M059J (cell line): ENCODE data around the gene TPBG. TPM values are rescaled to one million over a fixed set of nuclear protein-coding genes. Genes with fewer than 3 reads are reported as not detected.
A peak's percentile ranks its signal among the peaks of the same experiment; 100 is the strongest.
"Not testable (repeated sequence)": the region's sequence is repeated elsewhere in the genome, so short reads cannot be mapped to it uniquely, and the experiment has no call there.

ENCODE experiments used
- DNase-seq: peaks from one replicate; pipeline ENCODE4 v3.0.0-alpha.2; 2012; ENCODE audit warnings: low read depth
- total RNA-seq: library from RNA; depleted of rRNA; stranded (reverse); fragments of >200 nt; shearing (Covaris generic); gene quantifications from 2 replicates; pipeline ENCODE4 v1.2.3, GENCODE V29; 2014; rRNA removed

TPBG gene
- total RNA-seq, 1 experiment from 2014 or later, result 46.8 TPM

DNA sequence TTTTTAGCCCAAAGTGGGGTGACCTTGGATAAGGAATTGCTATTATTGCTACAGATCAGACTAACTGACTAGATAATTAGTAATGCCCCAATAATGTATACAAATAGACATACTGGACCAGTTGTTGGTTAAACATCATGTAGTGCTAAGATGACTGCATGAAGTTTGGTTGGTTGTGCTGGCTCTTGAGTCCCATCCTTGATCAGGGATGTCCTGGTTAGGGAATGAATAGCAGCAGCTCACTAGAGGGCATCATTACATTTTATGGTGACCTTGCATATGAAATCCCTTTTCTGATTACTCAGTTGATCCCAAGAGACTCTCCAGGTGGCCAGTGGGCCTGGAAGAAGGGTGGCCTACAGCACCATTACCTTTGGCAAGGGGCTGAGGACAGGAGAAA, 10.9 kb downstream of the TPBG start:
- DNase-seq, result no peak

DNA sequence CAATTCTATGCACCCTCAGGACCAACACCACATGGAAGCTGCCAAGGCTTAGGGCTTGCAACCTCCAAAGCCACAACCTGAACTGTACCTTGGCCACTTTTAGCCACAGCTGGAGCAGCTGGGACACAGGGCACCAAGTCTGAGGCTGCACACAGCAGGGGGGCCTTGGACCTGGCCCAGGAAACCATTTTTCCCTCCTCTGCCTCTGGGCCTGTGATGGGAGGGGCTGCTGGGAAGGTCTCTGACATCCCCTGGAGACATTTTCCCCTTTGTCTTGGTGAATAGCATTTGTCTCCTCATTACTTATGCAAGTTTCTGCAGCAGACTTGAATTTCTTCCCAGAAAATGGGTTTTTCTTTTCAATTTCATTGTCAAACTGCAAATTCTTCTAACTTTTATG, 13.0 kb downstream of the TPBG start:
- no peak for DNase-seq

DNA sequence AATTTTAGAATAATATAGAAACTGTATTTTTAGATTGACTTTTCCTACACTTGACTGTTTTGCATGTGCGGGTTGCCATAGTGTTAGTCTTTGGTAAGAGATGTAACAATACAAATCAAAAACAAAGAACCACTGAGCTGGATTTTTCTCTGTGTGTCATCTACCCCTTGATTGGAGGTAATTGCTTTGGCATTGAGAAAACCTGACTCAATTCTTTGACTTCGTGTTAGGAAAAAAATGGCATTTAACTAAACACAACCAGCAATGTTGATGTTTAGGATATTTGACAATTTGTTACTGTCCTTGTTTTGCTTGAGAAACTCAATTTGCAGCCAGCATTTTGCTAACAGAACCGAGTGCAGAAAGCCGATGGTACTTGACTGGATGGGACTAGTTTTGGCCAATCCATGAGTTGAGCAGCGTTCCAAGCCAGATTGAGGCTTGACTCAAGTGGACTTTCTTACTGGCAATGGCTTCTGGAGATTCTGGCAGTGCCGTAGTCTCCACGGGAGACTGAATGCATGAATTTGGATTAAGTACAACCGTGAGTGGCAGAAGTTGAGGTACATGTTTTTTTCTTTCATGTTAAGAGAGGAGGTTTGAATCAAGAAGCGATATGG, 17.1 kb downstream of the TPBG start:
- DNase-seq, result no peak

DNA sequence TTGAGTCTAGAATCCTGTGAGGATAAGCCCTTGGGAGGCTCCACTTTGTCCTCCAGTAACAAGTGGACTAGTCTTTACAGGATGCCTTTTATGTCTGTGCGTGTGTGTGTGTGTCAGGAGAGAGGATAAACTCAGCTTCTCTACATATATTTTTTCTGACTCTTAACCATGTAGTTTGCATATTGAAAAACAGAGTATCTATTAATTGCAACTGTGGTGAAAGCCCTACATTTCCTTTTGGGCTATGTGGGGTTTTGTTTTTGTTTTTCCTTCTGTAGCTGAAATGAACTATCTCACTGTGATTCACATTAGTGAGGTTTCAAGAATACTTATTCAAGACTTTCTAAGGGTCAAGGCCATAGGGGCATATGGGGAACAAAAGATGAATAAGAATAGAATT, 17.7 kb downstream of the TPBG start:
- DNase-seq, result no peak

DNA sequence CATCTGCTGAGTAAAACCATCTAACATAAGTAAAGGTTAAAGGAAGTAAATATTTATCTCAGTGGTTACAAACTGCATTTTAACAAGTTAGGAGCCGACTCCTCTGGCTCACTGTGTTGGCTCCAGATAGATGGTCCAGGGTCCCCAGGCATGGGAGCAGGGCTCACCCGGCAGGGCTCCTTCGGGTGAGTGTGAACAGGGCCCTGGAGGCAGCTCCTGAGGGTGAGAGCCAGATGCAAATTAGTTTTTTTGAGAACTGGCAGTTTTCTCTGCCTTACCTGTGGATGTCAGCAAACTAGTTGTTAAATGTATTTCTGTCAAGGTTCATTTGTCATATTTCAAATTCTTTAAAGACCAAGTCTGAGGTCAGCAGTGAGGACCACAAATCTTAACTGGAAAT, 21.5 kb downstream of the TPBG start:
- no peak for DNase-seq

DNA sequence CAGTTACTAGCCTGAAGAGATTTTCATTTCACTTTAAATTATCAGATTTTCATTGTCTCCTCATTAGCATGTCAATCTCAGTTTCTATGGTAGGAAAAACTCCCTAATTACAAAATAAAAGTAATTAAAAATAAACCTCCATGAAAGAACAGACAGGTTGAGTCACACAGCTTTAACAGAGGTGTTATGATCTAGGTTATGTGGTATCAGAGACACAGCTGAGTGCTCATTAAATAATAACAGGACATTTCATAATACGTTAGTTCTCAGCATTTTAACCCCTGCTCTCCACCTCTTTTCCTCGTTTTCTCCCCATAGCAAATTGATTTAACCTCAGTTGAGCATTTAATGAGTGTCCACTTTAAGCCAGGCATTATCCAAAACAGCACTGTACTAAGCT, 21.9 kb downstream of the TPBG start:
- no peak for DNase-seq

DNA sequence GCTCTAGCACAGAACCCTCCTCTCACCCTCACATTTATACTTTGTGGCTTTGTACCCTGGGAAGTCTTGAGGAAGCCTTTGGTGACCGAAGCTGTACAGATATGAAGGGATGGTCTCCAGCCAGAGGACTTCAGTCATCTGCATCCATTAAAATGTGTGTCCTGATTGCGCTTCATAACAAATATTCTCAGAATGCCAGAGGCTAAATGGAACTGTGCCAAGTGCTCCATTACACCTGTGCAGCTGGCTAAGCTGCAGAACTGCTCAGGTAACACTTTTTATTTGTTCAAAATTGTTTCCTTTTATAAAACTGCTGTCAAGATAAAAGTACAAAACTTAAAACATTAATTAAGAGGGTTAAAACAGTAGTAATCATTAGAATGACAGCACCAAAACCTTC, 22.3 kb downstream of the TPBG start:
- DNase-seq, result no peak

DNA sequence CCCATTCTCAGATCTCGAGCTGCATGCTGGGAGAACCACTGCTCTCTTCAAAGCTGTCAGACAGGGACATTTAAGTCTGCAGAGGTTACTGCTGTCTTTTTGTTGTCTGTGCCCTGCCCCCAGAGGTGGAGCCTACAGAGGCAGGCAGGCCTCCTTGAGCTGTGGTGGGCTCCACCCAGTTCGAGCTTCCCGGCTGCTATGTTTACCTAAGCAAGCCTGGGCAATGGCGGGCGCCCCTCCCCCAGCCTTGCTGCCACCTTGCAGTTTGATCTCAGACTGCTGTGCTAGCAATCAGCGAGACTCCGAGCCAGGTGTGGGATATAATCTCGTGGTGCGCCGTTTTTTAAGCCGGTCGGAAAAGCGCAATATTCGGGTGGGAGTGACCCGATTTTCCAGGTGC, 31.2 kb downstream of the TPBG start:
- DNase-seq, result not testable (repeated sequence)

DNA sequence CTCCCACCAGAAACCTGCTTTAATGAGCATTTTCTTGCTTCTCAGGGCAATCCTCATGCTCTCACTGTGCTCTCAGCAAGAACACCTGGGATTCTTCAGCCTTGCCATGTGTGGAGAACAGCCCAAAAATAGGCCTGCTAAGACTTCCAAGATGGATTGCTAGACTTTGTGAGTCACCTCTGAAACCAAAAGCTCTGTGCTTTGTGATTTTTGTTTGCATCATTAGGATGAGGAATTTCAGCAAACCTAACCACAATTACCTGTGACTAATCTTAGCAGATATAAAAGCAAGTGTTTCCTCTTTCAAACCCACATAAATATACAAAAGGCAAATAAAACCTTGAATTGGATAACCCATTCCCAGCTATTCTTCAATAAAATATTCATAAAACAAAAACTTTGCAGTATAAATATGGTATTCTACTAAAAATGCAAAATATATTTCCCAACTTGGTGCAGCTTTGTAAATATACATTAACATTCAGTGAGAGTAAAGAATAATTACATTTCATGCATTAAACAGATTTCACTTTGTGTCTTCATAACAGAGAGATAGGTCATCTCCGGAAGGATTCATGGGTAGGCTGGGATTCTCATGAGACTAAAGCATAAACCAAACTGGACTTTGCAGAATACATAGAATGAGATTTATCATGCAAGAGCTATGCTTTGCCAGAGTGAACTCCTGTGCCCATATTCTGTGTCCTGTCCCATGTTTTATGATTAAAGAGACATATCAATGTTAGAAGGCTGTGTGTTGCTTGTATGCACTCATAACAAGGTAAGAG, 33.5 kb downstream of the TPBG start:
- peak; percentile 98 for DNase-seq

DNA sequence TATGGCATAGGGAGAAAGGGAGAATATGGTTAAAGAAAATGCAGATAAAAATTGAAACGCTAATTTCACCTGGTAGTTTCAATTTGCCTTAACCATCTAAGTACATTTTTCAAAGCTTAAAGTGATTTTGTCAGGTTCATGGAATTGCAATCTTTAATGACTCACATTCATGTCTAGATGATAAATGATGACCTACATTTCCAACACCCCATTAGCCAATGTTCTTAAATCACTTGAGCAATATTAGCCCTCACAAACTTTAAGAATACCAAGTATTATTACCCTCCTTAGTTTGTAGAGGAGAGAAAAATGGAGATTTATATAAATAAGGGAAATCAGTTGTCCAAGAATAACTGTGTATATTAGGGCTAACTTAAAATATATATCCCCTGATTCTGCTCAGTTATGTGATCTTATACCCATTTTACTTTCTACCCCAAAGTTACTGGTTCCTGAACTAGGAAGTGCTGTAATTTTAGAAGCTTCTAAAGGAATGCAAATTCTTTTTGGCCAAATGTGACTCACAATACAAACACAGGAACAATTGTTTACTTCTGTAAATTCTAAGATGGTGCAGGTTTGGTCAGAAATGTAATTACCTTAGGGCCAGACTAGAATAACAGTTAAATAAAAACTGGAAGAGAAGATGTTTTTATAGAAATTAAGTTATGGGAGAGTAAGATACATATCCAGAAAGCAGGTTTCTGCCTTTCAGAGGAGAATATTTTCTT, 34.5 kb downstream of the TPBG start:
- peak; percentile 86 for DNase-seq

DNA sequence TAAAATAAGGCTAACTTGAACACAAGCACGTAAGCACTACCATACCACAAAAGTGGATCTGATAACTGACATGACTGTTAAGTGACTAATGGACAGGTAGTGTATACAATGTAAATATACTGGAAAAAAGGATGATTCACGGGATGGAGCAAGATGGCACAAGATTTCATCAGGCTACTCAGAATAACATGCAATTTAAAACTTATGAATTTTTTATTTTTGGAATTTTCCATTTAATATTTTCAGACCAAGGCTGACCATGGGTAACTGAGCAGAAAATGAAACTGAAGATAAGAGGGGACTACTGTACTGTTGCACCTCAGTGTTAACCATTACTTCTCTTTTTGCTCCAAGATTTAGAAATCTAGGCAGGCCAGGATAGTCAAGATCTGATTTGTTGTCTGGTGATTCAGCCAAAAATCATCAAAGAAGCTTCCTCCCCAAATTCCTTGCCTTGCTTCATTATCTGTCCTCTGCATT, 45.4 kb downstream of the TPBG start:
- peak; percentile 74 for DNase-seq

DNA sequence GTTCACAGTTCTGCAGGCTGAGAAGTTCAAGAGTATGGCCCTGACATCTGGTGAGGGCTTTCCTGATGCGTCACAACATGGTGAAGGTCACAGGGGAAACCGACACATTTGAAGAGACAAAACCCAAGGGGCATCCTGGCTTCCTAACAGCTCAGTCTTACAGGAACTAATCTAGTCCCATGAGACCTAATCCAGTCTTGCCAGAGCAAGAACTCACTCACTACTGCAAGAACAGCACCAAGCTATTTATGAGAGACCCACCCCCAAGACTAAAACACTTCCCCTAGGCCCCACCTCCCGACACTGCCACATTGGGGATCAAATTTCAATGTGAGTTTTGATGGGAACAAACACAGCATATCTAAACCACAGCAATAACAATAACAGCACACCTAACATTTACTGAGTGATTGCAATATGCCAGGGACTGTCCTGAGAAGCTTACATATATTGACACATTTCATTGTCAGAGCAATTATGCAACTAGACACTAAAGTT, 46.6 kb downstream of the TPBG start:
- peak; percentile 46 for DNase-seq

DNA sequence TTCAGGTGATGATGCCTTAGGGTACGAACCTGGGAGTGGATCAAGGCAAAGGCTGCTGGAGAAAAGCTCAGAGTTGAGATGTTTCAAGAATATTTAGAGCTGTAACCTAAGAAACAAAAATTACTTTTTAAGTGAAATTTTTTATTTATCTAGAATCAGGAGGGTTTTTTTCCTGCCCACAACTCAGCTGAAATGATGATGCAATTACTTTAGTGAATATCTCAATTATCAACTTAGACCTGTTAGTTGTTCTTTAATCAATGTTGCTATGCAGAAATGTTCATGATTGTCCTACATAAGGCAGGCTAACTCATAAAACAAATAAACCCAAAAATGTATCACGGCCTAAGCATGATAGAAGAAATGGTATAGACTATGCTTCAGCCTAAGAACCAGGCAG, 50.3 kb downstream of the TPBG start:
- DNase-seq, result no peak

DNA sequence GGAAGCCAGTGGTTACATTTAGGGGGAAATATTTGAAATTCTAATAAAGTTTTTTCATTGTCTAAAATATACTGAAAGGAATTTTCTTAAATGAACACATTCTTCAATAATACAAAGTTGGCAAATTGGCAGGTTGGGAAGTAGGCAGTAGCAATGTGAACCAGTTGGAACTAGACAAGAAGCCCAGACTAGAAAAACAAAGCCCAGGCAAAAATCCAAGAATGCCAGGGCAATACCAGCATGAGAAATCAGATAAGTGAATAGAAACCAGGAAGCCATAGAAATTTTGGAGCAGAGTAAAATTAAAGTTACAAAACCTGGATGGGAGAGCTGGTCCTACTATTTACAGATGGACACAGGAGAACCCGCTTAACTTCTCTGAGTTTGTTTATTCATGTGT, 52.2 kb downstream of the TPBG start:
- peak; percentile 72 for DNase-seq

DNA sequence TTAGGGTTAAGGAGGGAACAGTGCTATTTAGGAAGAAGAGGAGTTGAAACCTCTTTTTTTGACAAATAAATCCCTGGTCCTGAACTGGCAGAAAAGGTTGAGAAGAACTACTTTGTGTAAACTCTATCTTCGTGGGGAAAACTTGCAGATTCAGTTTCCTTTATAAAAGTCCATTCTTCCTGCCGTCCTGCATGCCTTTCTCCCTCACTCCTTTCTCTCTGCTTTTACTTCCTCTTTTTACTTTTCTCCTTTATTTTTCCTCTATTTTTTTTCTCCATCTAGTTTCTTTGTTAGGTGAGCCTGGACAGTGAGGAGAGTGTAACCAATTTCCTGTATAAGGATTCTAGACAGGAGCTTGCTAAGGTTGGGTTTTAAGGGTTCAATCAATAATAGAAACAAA, 52.7 kb downstream of the TPBG start:
- no peak for DNase-seq

Other genes with a start within 250 kb of the TPBG start
- gene IBTK, start 116.1 kb upstream of the TPBG start, total RNA-seq, result 27.7 and 36.7 TPM in 2 replicates